ENCODE measurements around the gene ANP32D.
"Not testable (repeated sequence)": the region's sequence is repeated elsewhere in the genome, so short reads cannot be mapped to it uniquely, and the experiment has no call there.

Gene ANP32D

DNA sequence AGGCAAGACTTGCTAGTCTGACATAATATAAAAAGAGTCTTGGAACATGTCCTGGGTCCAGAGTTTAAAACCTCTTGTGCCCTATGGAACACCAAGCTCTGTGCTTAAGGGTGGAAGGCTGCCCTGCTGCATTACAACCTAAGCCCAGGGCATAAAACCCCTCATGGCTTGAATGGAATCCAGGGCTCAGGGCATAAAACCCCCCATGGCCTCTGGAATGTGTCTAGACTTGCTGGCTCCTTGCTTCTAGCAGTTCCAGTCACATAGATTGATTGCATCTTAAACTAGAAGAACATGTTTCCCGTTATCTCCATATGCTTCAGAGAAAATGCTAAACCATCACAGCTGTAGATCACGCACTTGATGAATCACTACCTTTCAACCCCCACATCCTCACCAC, 34.5 kb downstream of the ANP32D start:
- DNase-seq (ENCODE audit: low read depth in 2 of 2): not testable (repeated sequence)

- no peak for DNase-seq (ENCODE audit: low read depth in 2 of 2)
Observed at GRCh38 chr12:48508987-48509386, 36.6 kb downstream of the ANP32D start.

GRCh38 chr12:48510111-48510510, 37.8 kb downstream of the ANP32D start:
- no peak for DNase-seq (ENCODE audit: low read depth in 2 of 2)

- DNase-seq (ENCODE audit: low read depth in 2 of 2): no peak
Observed at GRCh38 chr12:48512855-48513254, 40.5 kb downstream of the ANP32D start.

DNA sequence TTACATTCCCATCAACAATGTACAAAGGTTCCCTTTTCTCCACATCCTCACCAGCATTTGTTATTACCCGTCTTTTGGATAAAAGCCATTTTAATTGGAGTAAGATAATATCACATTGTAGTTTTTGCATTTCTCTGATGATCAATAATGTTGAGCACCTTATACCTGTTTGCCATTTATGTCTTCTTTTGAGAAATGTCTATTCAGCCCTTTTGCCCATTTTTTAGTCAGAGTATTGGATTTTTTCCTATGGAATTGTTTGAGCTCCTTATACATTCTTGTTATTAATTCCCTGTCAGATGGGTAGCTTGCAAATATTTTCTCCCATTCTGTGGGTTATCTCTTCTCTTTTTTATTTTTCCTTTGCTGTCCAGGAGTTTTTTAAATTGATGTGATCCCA, 42.4 kb downstream of the ANP32D start:
- no peak for DNase-seq (ENCODE audit: low read depth in 2 of 2)

- not testable (repeated sequence) for DNase-seq (ENCODE audit: low read depth in 2 of 2)
Observed at GRCh38 chr12:48520381-48520780, 48.0 kb downstream of the ANP32D start.

Measured in stimulated activated CD4-positive, alpha-beta T cell treated with anti-CD3 and anti-CD28 coated beads, Interleukin-12 subunit alpha, Interleukin-12 subunit beta, amount 100 ng/mL, for 24 hours (primary cell).